ENCODE measurements around the gene RALGAPA1.
A peak's percentile ranks its signal among the peaks of the same experiment; 100 is the strongest.

Gene RALGAPA1

GRCh38 chr14:35558680-35559079 is 250.4 kb downstream of the RALGAPA1 start:
- Histone ChIP-seq H3K9ac (ENCODE audit: low read length) (no peak overlapping the region), H3K4me3 (ENCODE audit: low read length) (no peak overlapping the region), H3K27ac (ENCODE audit: low read depth, low read length) (no peak overlapping the region), H3K27me3 (ENCODE audit: control insufficient read depth, insufficient read depth, low read length) (no peaks in the 10 kb centered on the region), H3K4me1 (ENCODE audit: control insufficient read depth, insufficient read depth, low read length) (no peaks in the 10 kb centered on the region), H3K36me3 (ENCODE audit: control insufficient read depth, insufficient read depth, low read length) (no peaks in the 10 kb centered on the region)

- Histone ChIP-seq H3K36me3 (ENCODE audit: control insufficient read depth, insufficient read depth, low read length) (no peaks in the 10 kb centered on the region), H3K4me3 (ENCODE audit: low read length) (no peak overlapping the region), H3K4me1 (ENCODE audit: control insufficient read depth, insufficient read depth, low read length) (no peaks in the 10 kb centered on the region), H3K27me3 (ENCODE audit: control insufficient read depth, insufficient read depth, low read length) (no peaks in the 10 kb centered on the region), H3K27ac (ENCODE audit: low read depth, low read length) (no peak overlapping the region), H3K9ac (ENCODE audit: low read length) (no peak overlapping the region)
These were observed 251.8 kb downstream of the RALGAPA1 start for GRCh38 chr14:35557221-35557747.

- H3K27ac ChIP-seq (ENCODE audit: low read depth, low read length) = no peak overlapping the region
- H3K4me3 ChIP-seq (ENCODE audit: low read length) = no peak overlapping the region
- no peak overlapping the region for H3K9ac ChIP-seq (ENCODE audit: low read length)
- no peaks in the 10 kb centered on the region for H3K27me3 ChIP-seq (ENCODE audit: control insufficient read depth, insufficient read depth, low read length)
- H3K4me1 ChIP-seq (ENCODE audit: control insufficient read depth, insufficient read depth, low read length) = no peaks in the 10 kb centered on the region
- no peaks in the 10 kb centered on the region for H3K36me3 ChIP-seq (ENCODE audit: control insufficient read depth, insufficient read depth, low read length)
These were observed 252.5 kb downstream of the RALGAPA1 start for GRCh38 chr14:35556548-35556947.

- no peaks in the 10 kb centered on the region for H3K36me3 ChIP-seq (ENCODE audit: control insufficient read depth, insufficient read depth, low read length)
These were observed 255.3 kb downstream of the RALGAPA1 start for GRCh38 chr14:35553808-35554207.

GRCh38 chr14:35551081-35551480 is 258.0 kb downstream of the RALGAPA1 start:
- Histone ChIP-seq H3K36me3 (ENCODE audit: control insufficient read depth, insufficient read depth, low read length) (no peaks in the 10 kb centered on the region), H3K27me3 (ENCODE audit: control insufficient read depth, insufficient read depth, low read length) (no peaks in the 10 kb centered on the region), H3K4me3 (ENCODE audit: low read length) (no peak overlapping the region), H3K27ac (ENCODE audit: low read depth, low read length) (no peak overlapping the region), H3K4me1 (ENCODE audit: control insufficient read depth, insufficient read depth, low read length) (no peaks in the 10 kb centered on the region), H3K9ac (ENCODE audit: low read length) (no peak overlapping the region)

More at GRCh38 chr14:35553808-35554207, 255.3 kb downstream of the RALGAPA1 start:
- Histone ChIP-seq H3K27ac (ENCODE audit: low read depth, low read length) (no peak overlapping the region), H3K4me1 (ENCODE audit: control insufficient read depth, insufficient read depth, low read length) (no peaks in the 10 kb centered on the region), H3K9ac (ENCODE audit: low read length) (no peak overlapping the region), H3K4me3 (ENCODE audit: low read length) (no peak overlapping the region), H3K27me3 (ENCODE audit: control insufficient read depth, insufficient read depth, low read length) (no peaks in the 10 kb centered on the region)

- no peaks in the 10 kb centered on the region for H3K27me3 ChIP-seq (ENCODE audit: control insufficient read depth, insufficient read depth, low read length)
- no peak overlapping the region for H3K9ac ChIP-seq (ENCODE audit: low read length)
- H3K4me3 ChIP-seq (ENCODE audit: low read length) = no peak overlapping the region
- H3K4me1 ChIP-seq (ENCODE audit: control insufficient read depth, insufficient read depth, low read length) = no peaks in the 10 kb centered on the region
- no peaks in the 10 kb centered on the region for H3K36me3 ChIP-seq (ENCODE audit: control insufficient read depth, insufficient read depth, low read length)
- no peak overlapping the region for H3K27ac ChIP-seq (ENCODE audit: low read depth, low read length)
These were observed 259.5 kb downstream of the RALGAPA1 start for GRCh38 chr14:35549551-35549950.

- no peaks in the 10 kb centered on the region for H3K4me1 ChIP-seq (ENCODE audit: control insufficient read depth, insufficient read depth, low read length)
- no peaks in the 10 kb centered on the region for H3K27me3 ChIP-seq (ENCODE audit: control insufficient read depth, insufficient read depth, low read length)
- H3K27ac ChIP-seq (ENCODE audit: low read depth, low read length) = no peak overlapping the region
- no peak overlapping the region for H3K9ac ChIP-seq (ENCODE audit: low read length)
- H3K36me3 ChIP-seq (ENCODE audit: control insufficient read depth, insufficient read depth, low read length) = peaks cover 2% of the 10 kb centered on the region
- H3K4me3 ChIP-seq (ENCODE audit: low read length) = no peak overlapping the region
These were observed 266.1 kb downstream of the RALGAPA1 start for GRCh38 chr14:35543006-35543405.

GRCh38 chr14:35539969-35540368 is 269.1 kb downstream of the RALGAPA1 start:
- Histone ChIP-seq H3K4me1 (ENCODE audit: control insufficient read depth, insufficient read depth, low read length) (no peaks in the 10 kb centered on the region), H3K4me3 (ENCODE audit: low read length) (no peak overlapping the region), H3K9ac (ENCODE audit: low read length) (no peak overlapping the region), H3K27ac (ENCODE audit: low read depth, low read length) (no peak overlapping the region), H3K27me3 (ENCODE audit: control insufficient read depth, insufficient read depth, low read length) (peaks cover 7% of the 10 kb centered on the region), H3K36me3 (ENCODE audit: control insufficient read depth, insufficient read depth, low read length) (peaks cover 2% of the 10 kb centered on the region)

- no peak overlapping the region for H3K27ac ChIP-seq (ENCODE audit: low read depth, low read length)
- no peaks in the 10 kb centered on the region for H3K4me1 ChIP-seq (ENCODE audit: control insufficient read depth, insufficient read depth, low read length)
- no peak overlapping the region for H3K9ac ChIP-seq (ENCODE audit: low read length)
- H3K4me3 ChIP-seq (ENCODE audit: low read length) = no peak overlapping the region
- peaks cover 23% of the 10 kb centered on the region for H3K27me3 ChIP-seq (ENCODE audit: control insufficient read depth, insufficient read depth, low read length)
- peaks cover 2% of the 10 kb centered on the region for H3K36me3 ChIP-seq (ENCODE audit: control insufficient read depth, insufficient read depth, low read length)
These were observed 273.5 kb downstream of the RALGAPA1 start for GRCh38 chr14:35535483-35536112.

- peaks cover 2% of the 10 kb centered on the region for H3K36me3 ChIP-seq (ENCODE audit: control insufficient read depth, insufficient read depth, low read length)
- peaks cover 26% of the 10 kb centered on the region for H3K27me3 ChIP-seq (ENCODE audit: control insufficient read depth, insufficient read depth, low read length)
- H3K27ac ChIP-seq (ENCODE audit: low read depth, low read length) = no peak overlapping the region
- no peaks in the 10 kb centered on the region for H3K4me1 ChIP-seq (ENCODE audit: control insufficient read depth, insufficient read depth, low read length)
- no peak overlapping the region for H3K9ac ChIP-seq (ENCODE audit: low read length)
- no peak overlapping the region for H3K4me3 ChIP-seq (ENCODE audit: low read length)
These were observed 274.1 kb downstream of the RALGAPA1 start for GRCh38 chr14:35534873-35535482.

- H3K27ac ChIP-seq (ENCODE audit: low read depth, low read length) = no peak overlapping the region
- peak overlapping the region; percentile 64 for H3K4me3 ChIP-seq (ENCODE audit: low read length)
- H3K4me1 ChIP-seq (ENCODE audit: control insufficient read depth, insufficient read depth, low read length) = no peaks in the 10 kb centered on the region
- H3K9ac ChIP-seq (ENCODE audit: low read length) = no peak overlapping the region
- H3K36me3 ChIP-seq (ENCODE audit: control insufficient read depth, insufficient read depth, low read length) = no peaks in the 10 kb centered on the region
- H3K27me3 ChIP-seq (ENCODE audit: control insufficient read depth, insufficient read depth, low read length) = peaks cover 26% of the 10 kb centered on the region
These were observed 274.8 kb downstream of the RALGAPA1 start for GRCh38 chr14:35534208-35534872.

GRCh38 chr14:35533357-35534207 is 275.5 kb downstream of the RALGAPA1 start, which contains the start of gene INSM2:
TSS of gene INSM2 (plus strand) at chr14:35534164. CDS start at chr14:35534253, 89 bp downstream.
- Histone ChIP-seq H3K9ac (ENCODE audit: low read length) (no peak within 1 kb of the TSS), H3K4me3 (ENCODE audit: low read length) (peak within 1 kb of the TSS; percentile 64), H3K36me3 (ENCODE audit: control insufficient read depth, insufficient read depth, low read length) (no peaks in the 10 kb centered on the region), H3K27me3 (ENCODE audit: control insufficient read depth, insufficient read depth, low read length) (peaks cover 26% of the 10 kb centered on the region), H3K4me1 (ENCODE audit: control insufficient read depth, insufficient read depth, low read length) (no peaks in the 10 kb centered on the region), H3K27ac (ENCODE audit: low read depth, low read length) (no peak within 1 kb of the TSS)
